EH (cell line): ENCODE results near the gene TMEM259.

ENCODE experiments used
- DNase-seq: peaks from one replicate; pipeline ENCODE4 v3.0.0-alpha.2; 2015; ENCODE audit warnings: low read depth

Gene TMEM259

GRCh38 chr19:1020868-1021425, at the start of gene TMEM259:
TSS of gene TMEM259 (minus strand) at chr19:1021123. CDS start at chr19:1020996, 127 bp downstream.
- DNase-seq: peak; percentile 97

DNA sequence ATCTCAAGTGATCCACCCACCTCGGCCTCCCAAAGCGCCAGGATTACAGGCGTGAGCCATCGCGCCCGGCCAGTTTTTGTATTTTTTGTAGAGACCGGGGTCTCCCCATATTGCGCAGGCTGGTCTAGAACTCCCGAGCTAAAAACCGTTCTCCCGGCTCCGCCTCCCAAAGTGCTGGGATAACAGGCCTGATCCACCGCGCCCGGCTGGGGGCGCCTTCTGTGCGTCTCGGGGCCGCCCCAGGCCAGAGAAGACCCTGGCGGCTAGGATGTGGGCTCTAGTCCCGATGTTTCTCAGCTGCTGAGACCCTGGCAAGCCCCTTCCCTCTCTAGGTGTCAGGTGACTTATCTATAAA, 49.6 kb upstream of the TMEM259 start:
- DNase-seq: no peak

DNA sequence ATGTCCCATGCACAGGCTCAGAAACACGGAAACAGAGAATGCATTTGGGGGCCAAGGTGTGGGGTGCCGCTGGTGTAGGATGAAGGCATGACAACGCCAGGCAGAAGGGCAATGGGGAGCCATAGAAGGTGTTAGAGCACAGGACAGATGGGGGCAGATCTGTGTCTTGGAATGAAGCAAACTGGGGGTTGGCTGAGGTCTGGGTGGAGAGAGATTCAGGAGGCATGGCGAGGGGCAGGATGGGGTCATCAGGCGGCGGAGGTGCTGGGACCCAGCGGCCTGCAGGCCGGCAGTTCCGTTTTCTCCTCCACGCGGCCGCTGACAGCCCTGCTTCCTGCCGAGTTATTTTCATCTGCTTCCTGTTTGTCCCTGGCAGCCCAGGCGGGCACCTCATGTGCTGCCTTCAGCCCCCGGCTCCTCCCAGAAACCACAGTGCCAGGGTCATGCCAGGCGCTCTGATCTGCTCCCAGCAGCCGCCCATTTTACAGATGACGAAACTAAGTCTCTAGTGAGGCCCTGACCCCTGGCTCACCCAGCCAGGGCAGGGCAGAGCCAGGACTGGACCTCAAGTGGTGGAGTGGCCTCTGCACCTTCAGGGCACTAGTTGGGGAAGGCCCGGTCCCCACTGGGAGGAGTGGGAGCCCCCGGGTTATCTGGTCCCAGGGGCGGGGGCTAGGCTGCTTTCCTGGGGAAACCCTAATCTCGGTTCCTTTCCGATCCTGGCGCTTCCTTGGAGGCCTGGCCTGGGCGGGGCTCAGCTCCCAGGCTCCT, 48.3 kb upstream of the TMEM259 start:
- no peak for DNase-seq

GRCh38 chr19:1068009-1069001, 47.4 kb upstream of the TMEM259 start:
- no peak for DNase-seq

DNA sequence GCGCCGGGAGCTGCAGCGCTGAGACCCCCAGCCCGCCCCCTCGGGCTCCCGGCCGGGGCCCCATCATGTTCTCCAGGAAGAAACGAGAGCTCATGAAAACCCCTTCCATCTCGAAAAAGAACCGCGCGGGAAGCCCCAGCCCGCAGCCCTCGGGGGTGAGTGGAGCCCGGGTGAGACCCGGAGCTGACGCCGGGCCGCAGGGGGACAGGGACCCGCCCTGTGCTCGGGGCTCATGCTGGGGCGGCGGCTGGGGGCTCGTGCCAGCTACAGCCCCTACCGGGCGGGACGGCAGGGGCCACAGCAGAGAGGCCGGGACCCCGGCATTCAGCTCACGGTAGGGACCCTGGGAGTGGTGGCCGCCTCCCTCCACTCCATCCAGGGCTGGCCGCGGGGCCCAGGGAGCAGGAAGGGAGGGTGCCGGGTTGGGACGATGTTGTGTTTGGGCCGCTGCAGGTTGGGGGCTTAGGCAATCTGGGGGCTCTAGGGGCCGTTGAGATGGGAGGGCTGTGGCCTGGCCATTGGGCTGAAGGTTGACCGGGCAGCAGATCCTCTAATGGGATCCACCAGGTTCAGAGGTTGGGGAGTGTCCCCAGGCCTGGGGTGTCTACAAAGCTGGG, 46.5 kb upstream of the TMEM259 start:
- no peak for DNase-seq

DNA sequence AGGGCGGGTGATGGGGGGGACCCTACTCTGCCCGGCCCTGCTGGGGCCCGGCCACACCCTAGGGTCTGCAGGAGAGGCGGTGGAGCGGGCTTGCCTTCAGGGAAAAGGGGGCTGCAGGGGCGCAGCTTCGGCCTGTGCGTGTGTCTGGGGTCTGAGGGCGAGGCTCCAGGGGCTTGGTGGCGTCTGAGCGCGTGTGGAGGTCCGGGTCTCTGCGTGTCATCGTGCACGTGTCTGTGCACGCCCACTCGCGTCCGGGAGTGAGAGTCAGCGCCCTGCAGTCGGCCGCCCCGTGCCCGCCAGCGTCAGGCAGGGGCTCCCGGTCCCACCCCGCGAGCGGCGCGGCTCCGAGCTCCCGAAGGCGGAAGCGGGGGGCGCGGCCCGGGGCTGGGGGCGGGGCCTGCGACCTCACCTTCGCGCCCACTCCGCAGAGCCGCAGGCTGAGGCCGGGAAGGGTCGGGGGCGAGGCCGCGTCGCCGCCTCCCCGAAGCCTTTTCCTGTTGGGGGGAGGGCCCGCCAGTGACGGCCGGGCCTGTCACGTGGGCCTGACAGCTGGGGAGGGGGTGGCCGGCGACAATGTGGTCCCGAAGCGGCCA, 45.9 kb upstream of the TMEM259 start, which contains the start of gene ARHGAP45:
Gene ARHGAP45, plus strand, starts transcription at position 420 of the 593 bp plus-strand sequence. CDS start 239 bp downstream, outside the sequence.
- DNase-seq: no peak

- no peak for DNase-seq
Measured at GRCh38 chr19:1066251-1066747, 45.4 kb upstream of the TMEM259 start.

DNA sequence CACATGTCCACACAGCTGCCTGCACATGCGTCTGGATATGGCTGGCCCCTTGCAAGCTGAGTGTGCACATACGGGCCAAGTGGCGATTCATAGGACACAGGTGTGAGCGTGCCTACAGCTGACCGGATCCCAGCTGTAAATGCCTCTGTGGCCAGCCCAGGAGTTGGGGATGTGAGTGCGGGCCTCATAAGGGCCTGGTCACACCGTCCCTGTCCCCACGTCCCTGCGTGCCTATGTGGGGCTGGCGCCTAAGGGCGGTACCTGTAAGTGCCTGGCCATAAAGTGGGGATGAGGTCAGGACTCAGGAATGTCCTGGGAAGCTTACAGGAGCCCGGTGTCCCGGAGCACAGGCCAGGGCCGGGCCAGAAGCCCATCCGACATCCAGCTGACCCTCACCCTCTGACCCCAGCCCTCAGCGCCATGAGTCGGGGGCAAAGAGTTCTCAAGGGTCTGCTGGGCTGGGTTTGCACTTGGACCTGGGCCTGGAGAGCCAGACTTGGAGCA, 44.7 kb upstream of the TMEM259 start:
- no peak for DNase-seq

DNA sequence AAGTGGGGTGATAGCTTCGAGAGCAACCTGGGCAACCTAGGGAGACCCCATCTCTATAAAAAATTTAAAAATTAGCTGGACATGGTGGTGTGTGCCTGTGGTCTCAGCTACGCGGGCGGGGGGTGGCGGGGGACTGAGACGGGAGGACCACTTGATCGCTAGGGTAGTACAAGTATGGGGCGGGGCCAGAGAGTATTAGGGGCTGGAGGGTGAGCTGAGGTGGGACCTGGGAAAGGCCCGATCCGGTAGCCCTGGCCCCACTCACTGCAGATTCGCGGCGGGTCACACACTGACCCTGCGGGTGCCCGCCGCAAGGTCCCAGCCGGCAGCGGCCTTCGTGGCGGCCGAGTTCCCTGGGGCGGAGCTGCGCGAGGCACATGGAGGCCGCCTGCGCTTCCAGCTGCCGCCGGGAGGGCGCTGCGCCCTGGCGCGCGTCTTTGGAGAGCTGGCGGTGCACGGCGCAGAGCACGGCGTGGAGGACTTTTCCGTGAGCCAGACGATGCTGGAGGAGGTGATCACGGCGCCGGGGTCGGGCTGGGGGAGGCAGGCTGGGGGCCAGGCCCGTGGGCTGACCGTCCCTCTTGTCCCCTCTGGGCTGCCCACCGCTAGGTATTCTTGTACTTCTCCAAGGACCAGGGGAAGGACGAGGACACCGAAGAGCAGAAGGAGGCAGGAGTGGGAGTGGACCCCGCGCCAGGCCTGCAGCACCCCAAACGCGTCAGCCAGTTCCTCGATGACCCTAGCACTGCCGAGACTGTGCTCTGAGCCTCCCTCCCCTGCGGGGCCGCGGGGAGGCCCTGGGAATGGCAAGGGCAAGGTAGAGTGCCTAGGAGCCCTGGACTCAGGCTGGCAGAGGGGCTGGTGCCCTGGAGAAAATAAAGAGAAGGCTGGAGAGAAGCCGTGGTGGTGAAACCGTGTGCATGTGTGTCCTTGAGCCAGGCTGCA, 44.0 kb upstream of the TMEM259 start:
- DNase-seq: peak; percentile 59

DNA sequence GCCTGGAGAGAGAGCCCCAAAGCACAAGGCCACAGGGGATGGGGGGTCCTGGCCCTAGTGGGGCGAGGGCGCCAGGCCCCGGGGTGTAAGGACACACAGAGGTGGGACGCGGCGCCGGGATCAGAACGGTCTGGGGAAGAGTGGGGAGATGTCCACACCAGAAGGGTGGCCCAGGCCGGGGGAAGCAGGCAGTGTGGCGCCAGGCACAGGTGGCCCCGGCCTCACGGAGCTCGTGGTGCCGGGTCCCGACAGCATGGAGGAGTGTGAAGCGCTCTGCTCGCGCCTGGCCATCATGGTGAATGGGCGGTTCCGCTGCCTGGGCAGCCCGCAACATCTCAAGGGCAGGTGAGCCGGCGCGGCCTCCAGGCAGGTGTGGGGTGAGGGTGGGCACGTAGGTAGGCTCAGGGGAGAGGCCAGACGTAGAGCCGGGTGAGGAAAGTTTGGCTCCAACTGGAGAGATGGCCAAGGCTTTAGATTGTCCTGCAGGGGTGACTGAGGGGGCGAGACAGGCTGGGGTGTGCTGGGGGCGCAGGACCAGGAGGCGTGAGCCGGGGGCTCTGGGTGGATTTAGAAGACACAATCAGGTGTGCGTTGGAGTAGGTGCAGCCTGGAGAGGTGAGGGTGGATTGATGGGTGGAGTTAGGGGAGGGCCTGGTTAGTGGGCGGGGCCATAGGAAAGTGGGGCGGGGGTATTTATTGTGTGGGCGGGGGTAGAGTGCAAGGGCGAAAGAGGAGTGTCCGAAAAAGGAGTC, 43.2 kb upstream of the TMEM259 start:
- no peak for DNase-seq

DNA sequence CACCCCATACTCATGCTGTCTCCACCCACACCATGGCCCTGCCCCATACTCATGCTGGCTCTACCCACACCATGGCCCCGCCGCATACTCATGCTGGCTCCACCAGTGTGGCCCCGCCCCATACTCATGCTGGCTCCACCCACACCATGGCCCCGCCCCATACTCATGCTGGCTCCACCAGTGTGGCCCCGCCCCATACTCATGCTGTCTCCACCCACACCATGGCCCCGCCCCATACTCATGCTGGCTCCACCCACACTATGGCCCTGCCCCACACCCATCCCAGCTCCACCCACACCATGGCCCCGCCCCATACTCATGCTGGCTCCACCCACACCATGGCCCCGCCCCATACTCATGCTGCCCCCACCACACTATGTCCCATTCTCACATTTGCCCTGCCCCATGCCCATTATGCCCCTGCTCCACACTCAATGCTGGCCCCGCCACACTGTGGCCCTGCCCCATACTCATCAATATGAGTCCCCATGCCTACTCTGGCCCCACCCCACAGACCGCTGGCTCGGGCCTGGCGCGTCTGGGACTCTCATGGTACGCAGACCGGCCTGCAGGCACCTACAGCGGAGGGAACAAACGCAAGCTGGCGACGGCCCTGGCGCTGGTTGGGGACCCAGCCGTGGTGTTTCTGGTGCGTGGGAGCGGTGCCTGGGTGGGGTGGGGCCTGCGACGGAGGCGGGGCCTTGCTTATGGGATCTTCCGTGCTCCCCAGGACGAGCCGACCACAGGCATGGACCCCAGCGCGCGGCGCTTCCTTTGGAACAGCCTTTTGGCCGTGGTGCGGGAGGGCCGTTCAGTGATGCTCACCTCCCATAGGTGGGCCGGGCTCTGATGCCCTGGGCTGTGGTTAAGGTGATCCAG, 42.3 kb upstream of the TMEM259 start:
- no peak for DNase-seq

DNA sequence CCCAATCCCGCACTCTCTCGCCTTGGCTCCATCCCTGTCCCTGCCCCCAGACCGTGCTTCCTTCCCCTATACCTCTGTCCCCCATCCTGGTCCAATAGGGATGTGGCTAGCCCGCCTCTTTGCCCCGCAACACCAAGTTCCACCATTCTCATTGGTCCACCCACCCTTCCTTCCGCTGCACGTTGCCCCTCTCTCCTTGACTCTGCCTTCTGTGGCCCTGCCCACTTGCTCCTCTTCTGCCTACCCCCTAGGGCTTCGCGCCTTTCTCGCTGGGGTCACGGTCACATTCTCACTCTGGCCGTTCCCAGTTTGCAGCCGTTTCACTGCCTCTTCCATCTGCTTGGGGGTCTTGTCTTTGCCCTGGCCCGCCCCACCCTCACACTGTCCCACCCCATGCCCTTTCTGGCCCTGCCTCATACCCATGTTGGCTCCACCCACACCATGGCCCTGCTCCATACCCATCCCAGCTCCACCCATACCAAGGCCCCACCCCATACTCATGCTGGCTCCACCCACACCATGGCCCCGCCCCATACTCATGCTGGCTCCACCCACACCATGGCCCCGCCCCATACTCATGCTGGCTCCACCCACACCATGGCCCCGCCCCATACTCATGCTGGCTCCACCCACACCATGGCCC, 41.6 kb upstream of the TMEM259 start:
- no peak for DNase-seq

GRCh38 chr19:1061987-1062386, 41.1 kb upstream of the TMEM259 start:
- DNase-seq: no peak

- no peak for DNase-seq
Measured at GRCh38 chr19:1060689-1061088, 39.8 kb upstream of the TMEM259 start.

DNA sequence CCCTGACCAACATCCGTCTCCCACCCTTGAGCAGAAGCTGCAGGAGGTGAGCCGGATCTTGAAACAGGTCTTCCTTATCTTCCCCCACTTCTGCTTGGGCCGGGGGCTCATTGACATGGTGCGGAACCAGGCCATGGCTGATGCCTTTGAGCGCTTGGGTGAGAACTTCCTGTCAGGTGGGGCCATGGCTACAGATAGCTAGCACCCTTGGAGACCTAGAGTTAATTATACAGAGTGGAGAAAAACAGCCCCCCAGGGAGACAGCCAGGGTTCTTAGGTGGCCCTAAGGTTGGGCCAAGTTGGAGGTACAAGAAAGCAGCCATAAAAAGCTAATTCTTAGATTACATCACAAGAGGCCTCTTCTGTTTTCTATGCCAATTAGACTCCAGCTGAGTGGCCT, 37.2 kb upstream of the TMEM259 start:
- DNase-seq: no peak

DNA sequence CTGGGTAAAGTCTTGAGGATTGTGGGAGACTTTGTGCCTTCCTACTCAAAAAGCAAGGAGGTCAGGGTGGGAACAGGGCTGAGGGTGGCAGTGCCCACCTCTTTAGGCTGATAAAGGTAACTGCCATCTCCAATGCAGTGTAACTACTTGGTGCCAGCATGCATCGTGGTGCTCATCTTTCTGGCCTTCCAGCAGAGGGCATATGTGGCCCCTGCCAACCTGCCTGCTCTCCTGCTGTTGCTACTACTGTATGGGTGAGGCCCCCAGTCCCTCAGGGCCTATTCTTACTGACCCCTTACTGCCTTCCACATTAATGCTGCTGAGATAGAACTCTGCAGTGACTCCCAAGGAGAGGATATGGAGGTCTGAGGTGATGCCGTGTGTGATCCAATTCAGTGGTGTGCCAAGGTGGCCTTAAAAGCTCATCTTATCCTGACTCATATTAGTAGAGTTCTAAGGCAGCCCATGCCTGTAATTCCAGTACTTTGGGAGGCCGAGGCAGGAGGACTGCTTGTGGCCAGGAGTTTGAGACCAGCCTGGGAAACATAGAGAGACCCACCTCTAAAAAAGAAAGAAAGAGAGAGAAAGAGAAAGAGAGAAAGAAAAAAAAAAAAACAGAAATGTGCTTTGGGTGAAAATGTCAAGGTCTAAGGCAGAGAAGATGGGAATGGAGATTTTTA, 36.4 kb upstream of the TMEM259 start:
- peak; percentile 40 for DNase-seq

GRCh38 chr19:1055886-1056620, 35.1 kb upstream of the TMEM259 start:
- DNase-seq: no peak
